ENCODE measurements around the gene TMEM178B. TPM values are rescaled to one million over a fixed set of nuclear protein-coding genes. Genes with fewer than 3 reads are reported as not detected.

The TMEM178B gene
- total RNA-seq, 1 experiment from 2014 or later = 4.3 TPM

- peak; percentile 26 for DNase-seq (ENCODE audit: low read depth)
These were observed 188.5 kb downstream of the TMEM178B start for GRCh38 chr7:141262101-141263090.

DNA sequence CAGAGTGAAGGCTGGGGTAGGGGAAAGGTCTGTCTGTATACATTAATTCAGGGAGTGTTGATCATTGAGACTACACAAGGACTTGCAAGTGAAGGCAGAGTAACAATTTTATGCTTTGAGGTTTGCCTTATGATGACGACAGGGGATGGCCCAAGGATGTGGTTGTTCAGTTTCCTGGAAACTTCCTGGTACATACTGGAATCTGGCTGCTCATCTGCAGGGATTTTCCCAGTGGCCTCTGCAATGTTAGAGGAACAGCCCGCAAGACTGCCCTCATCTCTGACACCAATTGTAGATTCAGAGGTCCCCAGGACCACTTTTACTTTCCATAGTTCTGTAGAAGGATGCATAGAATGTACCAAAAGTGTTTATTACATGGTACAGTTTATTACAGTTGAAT is 189.6 kb downstream of the TMEM178B start:
- no peak for DNase-seq (ENCODE audit: low read depth)

GRCh38 chr7:141263983-141264382 is 190.1 kb downstream of the TMEM178B start:
- no peak for DNase-seq (ENCODE audit: low read depth)

- DNase-seq (ENCODE audit: low read depth) = no peak
These were observed 190.6 kb downstream of the TMEM178B start for GRCh38 chr7:141264511-141264910.

- no peak for DNase-seq (ENCODE audit: low read depth)
These were observed 191.8 kb downstream of the TMEM178B start for GRCh38 chr7:141265668-141266067.

GRCh38 chr7:141268614-141269013 is 194.8 kb downstream of the TMEM178B start:
- no peak for DNase-seq (ENCODE audit: low read depth)

GRCh38 chr7:141271451-141271850 is 197.6 kb downstream of the TMEM178B start:
- no peak for DNase-seq (ENCODE audit: low read depth)

DNA sequence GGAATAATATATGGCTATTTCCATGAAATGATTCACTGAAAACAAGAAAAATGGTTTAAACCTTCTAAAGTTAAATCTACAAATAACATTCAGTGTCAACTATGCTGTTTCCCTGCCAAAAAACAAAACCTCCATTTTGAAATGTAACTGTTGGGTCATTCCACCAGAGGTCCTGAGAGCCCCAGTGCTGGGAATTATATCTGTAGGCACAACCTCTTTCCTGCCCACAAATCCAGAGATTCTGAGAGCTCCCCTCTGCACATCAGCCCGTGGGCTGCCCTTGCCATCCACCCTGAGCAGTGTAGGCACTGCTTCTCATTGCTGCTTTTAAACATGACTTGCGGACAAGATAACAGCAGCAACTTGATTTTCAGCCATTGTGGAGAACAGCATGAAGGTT is 198.6 kb downstream of the TMEM178B start:
- no peak for DNase-seq (ENCODE audit: low read depth)

- DNase-seq (ENCODE audit: low read depth) = no peak
These were observed 201.5 kb downstream of the TMEM178B start for GRCh38 chr7:141275350-141275749.

DNA sequence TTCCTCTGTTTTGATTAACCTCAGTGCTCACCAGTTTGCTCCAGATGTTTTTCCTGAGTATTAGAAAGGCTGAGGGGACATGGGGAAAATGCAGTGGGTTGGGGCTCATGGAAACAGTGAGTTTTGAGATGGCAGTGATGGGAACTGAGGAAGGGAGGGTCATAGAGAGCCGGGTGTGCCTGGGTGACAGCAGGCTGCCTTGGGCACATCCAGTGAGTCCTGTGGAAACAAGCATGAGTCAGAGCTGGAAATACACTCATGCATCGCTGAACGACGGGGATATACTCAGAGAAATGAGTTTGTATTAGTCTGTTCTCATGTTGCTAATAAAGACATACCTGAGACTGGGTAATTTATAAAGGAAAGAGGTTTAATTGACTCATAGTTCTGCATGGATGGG is 202.2 kb downstream of the TMEM178B start:
- DNase-seq (ENCODE audit: low read depth) = peak; percentile 60

GRCh38 chr7:141280100-141280499 is 206.2 kb downstream of the TMEM178B start:
- DNase-seq (ENCODE audit: low read depth) = no peak

DNA sequence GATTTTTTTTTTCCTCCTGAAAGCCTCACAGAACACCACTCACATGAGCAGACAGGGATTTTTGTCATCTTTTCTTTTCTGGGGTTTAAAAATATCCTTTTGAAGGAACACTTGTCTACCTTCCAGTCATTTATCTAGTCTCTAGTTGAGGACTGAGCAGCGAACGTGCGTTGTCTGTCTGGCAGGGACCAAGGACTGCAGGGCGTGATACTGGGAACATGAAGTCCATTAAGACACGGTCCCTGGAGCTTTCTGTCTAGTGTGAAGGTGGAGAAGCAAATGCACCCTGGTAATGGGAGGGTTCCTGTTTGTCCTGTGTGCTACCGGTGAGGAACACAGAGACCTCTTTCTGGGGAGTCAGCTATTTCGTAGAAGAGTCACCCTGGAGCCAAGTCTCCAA is 207.4 kb downstream of the TMEM178B start:
- DNase-seq (ENCODE audit: low read depth) = no peak

- DNase-seq (ENCODE audit: low read depth) = no peak
These were observed 212.7 kb downstream of the TMEM178B start for GRCh38 chr7:141286522-141286921.

GRCh38 chr7:141287936-141288335 is 214.1 kb downstream of the TMEM178B start:
- DNase-seq (ENCODE audit: low read depth) = no peak

GRCh38 chr7:141288626-141289025 is 214.8 kb downstream of the TMEM178B start:
- no peak for DNase-seq (ENCODE audit: low read depth)

DNA sequence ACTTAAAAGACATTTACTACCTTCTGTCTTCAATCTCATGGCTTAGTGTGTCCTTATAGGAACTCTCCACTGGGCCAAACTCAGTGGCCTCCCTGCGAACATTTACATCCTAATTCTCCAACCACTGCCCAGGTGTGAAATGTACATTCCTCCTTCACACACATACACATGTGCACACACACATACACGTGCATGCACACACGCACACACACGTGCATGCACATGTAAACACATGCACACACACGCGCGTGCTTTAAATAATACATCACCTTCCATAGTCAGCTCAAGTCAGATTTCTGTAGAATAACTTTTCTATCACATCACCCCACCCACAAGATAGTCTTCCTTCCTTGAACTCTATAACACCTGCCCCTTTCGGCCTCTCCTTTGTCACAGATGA is 216.5 kb downstream of the TMEM178B start:
- DNase-seq (ENCODE audit: low read depth) = no peak

GRCh38 chr7:141290973-141291372 is 217.1 kb downstream of the TMEM178B start:
- DNase-seq (ENCODE audit: low read depth) = no peak

DNA sequence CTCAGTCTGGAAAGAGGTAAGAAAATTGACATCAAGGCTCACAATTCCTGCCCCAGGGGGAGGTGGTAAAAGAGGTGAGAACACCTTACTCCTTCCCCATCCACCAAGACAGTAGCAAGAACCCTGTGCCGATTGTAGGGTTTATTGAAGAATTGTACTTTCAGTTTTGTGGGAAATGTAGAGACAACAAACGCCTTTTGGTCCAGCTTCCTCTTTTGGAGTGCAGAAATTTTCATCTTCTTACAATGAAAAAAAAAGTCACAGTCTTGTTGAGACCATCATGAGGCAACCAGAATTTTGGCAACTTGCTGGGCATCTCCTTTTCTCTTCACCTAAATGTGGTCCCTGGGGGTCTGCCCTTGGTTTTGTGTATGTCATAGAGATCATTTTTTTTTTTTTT is 217.7 kb downstream of the TMEM178B start:
- DNase-seq (ENCODE audit: low read depth) = no peak

DNA sequence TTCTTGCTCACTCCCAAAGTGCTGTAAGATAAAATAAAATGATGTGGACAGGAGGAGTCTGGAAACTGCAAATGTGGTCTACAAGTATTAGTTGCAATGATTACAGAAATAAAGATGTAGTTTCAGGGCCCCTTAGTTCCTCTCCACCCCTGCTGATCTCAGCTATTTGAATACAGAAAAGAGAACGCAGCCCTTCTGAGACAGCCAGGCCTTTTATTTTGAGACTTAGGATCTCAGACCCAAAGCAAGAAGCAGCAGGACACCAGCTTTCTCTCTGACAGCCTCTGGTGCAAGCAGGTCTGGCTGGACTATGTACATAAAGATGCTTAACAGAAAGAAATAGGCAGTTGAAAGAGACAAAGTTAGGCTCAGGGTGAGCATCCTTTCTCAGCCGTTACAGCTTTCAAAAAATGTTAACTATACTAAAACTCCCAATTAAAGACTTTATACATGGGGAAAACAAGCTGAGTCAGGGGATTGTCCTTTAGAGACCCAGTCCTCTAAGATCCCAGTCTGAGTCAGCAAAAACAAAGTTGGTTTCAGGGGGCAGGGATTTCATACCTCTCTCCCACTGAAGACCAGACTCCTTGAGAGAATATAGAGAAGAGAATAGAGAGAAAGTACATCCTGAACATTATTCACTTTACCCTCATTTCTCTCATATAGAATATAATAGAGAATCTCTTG is 220.4 kb downstream of the TMEM178B start:
- DNase-seq (ENCODE audit: low read depth) = no peak

DNA sequence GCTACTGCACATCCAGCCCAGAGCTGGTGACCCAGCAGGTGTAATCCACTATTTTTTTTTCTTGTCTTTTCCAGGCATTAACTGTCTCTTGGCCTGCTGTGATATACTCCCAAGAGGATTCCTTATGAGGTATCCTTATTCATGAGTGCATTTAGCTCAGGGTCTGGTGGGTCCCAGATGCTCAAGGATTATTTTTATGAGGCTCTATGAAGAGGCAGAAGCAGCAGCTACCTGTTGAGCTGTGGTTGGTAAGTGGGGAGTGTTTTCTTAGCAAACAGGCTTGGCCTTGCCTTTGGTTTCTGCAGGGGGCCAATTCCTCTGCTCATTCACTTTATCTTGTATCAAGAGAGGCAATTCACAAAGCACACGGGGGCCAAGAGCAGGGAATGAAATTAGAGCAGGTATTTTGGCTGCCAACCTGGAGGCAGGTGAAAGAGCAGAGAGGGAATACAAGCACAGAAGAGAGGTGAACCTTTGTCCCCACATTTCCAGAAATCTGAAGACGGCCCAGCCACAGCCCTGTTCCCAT is 221.6 kb downstream of the TMEM178B start:
- no peak for DNase-seq (ENCODE audit: low read depth)

DNA sequence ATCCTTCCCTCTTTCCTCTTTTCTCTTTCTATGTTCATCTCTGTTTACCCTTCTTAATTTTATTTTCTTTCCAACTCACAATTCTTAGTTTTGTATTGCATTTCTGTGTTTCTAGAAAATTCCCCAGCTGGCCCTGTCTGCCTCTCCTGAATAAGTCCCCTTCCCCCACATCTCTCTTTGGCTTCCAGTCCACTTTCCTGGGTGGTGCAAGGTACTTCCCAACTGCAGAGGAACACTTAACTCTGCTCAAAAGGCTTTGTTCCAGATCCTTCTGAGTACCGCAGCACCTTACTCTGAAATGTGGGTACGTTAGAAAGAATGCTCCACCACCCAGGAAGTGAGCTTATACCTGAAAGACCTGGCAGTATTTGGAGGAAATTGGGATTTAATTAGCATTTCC is 227.0 kb downstream of the TMEM178B start:
- DNase-seq (ENCODE audit: low read depth) = no peak

DNA sequence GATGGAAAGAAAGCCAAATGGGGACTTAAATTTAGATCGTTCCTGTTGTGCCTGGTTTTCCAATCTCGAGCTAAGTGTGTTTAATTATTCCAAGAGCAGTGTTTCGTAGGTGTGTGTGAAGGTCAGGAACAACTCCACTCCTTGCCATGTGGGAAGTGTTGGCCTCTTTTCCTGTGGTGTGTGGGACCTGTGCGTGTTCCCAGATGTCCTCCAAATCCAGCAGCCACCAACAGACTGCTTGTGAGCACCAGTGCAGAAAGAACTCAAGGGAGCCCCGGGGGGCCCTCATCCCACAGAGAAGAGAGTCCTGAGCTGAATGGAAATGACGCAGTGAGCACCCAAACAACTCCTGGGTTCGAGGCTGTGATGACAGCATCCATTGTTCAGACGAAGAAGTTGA is 227.7 kb downstream of the TMEM178B start:
- no peak for DNase-seq (ENCODE audit: low read depth)

GRCh38 chr7:141302617-141303016 is 228.8 kb downstream of the TMEM178B start:
- no peak for DNase-seq (ENCODE audit: low read depth)

All from RPMI7951 (cell line).